Neuronal stem cell (in vitro differentiated cells): Measurements from ENCODE around the gene C12orf42.
A peak's percentile ranks its signal among the peaks of the same experiment; 100 is the strongest.

Experiments used
- DNase-seq: peaks from one replicate; pipeline ENCODE4 v3.0.0-alpha.2; 2013; ENCODE audit warnings: low spot score
- H2AFZ ChIP-seq: one replicate; pipeline ENCODE4 v1.6.1; 2013; ENCODE audit warnings: mild to moderate bottlenecking, low read length, inconsistent platforms
- H2AK5ac ChIP-seq: 2 replicates; pipeline ENCODE4 v1.6.1; 2013; ENCODE audit warnings: low read depth, mild to moderate bottlenecking, inconsistent platforms, low read length, moderate library complexity, mixed read lengths
- H2BK120ac ChIP-seq: 2 replicates; pipeline ENCODE4 v1.6.1; 2013; ENCODE audit warnings: low read depth, mild to moderate bottlenecking, inconsistent platforms, low read length, moderate library complexity, mixed read lengths
- H2BK12ac ChIP-seq: one replicate; pipeline ENCODE4 v1.6.1; 2013; ENCODE audit warnings: low read length, inconsistent platforms
- H2BK15ac ChIP-seq: 2 replicates; pipeline ENCODE4 v1.6.1; 2013; ENCODE audit warnings: mild to moderate bottlenecking, low read length, inconsistent platforms, mixed read lengths
- H2BK5ac ChIP-seq: one replicate; pipeline ENCODE4 v1.6.1; 2013; ENCODE audit warnings: inconsistent platforms, mild to moderate bottlenecking, low read length, moderate library complexity
- H3K14ac ChIP-seq: one replicate; pipeline ENCODE4 v1.6.1; 2013; ENCODE audit warnings: low read length, inconsistent platforms
- H3K18ac ChIP-seq: 2 replicates; pipeline ENCODE4 v1.6.1; 2013; ENCODE audit warnings: low read length, inconsistent platforms
- H3K23ac ChIP-seq: 2 replicates; pipeline ENCODE4 v1.6.1; 2013; ENCODE audit warnings: low read depth, mild to moderate bottlenecking, mixed read lengths, low read length, inconsistent platforms; ENCODE audit not compliant: poor library complexity
- H3K27ac ChIP-seq: replicated peaks from 3 replicates; pipeline ENCODE4 v1.5.1; 2013; ENCODE audit warnings: low read length, inconsistent platforms
- H3K27me3 ChIP-seq, 3 experiments: 2 replicates each; pipeline ENCODE4 v1.6.1; 2013; ENCODE audit warnings: low read length in 3 of 3, mild to moderate bottlenecking in 2 of 3, inconsistent platforms in 1 of 3, low read depth in 1 of 3, mixed read lengths in 1 of 3, moderate library complexity in 1 of 3; ENCODE audit not compliant: control insufficient read depth in 3 of 3, insufficient read depth in 3 of 3
- H3K36me3 ChIP-seq, 2 donors: replicated peaks in 1 of 2; 2 replicates each; pipeline ENCODE4 v1.6.1; 2013; ENCODE audit warnings: low read length in 2 of 2; ENCODE audit not compliant: control insufficient read depth in 2 of 2, insufficient read depth in 2 of 2
- H3K4ac ChIP-seq: 2 replicates; pipeline ENCODE4 v1.6.1; 2013; ENCODE audit warnings: inconsistent platforms, mild to moderate bottlenecking, low read length, moderate library complexity
- H3K4me1 ChIP-seq, 2 donors: 1 replicate in 1 of 2; 2 replicates in 1 of 2; pipeline ENCODE4 v1.6.1; 2013; ENCODE audit warnings: low read length in 2 of 2, low read depth in 1 of 2; ENCODE audit not compliant: control insufficient read depth in 2 of 2, insufficient read depth in 1 of 2
- H3K4me2 ChIP-seq: one replicate; pipeline ENCODE4 v1.6.1; 2013; ENCODE audit warnings: mild to moderate bottlenecking, low read length, inconsistent platforms; ENCODE audit not compliant: insufficient read depth, poor library complexity, severe bottlenecking
- H3K4me3 ChIP-seq, 2 donors: 2 replicates each; pipeline ENCODE4 v1.5.1; 2013; ENCODE audit warnings: low read length in 2 of 2, mild to moderate bottlenecking in 2 of 2, inconsistent platforms in 1 of 2, moderate library complexity in 1 of 2
- H3K79me1 ChIP-seq: one replicate; pipeline ENCODE4 v1.6.1; 2013; ENCODE audit warnings: low read depth, mild to moderate bottlenecking, inconsistent platforms, low read length, moderate library complexity
- H3K9ac ChIP-seq: one replicate; pipeline ENCODE4 v1.6.1; 2013; ENCODE audit warnings: mild to moderate bottlenecking, low read depth, low read length, inconsistent platforms; ENCODE audit not compliant: poor library complexity
- H3K9me3 ChIP-seq, 2 donors: replicated peaks in 1 of 2; 2 replicates each; pipeline versions ENCODE3 to v1.6.1; 2013; ENCODE audit warnings: low read length in 2 of 2, mild to moderate bottlenecking in 2 of 2, inconsistent platforms in 1 of 2, low read depth in 1 of 2, mixed read lengths in 1 of 2, moderate library complexity in 1 of 2; ENCODE audit not compliant: control insufficient read depth in 2 of 2, insufficient read depth in 1 of 2
- H4K8ac ChIP-seq: one replicate; pipeline ENCODE4 v1.6.1; 2013; ENCODE audit warnings: low read depth, mild to moderate bottlenecking, inconsistent platforms, low read length, moderate library complexity
- H4K91ac ChIP-seq: one replicate; pipeline ENCODE4 v1.6.1; 2013; ENCODE audit warnings: low read length, low read depth, mild to moderate bottlenecking, inconsistent platforms; ENCODE audit not compliant: poor library complexity
- WGBS, 2 donors: extraction: QIAGEN DNeasy Blood & Tissue Kit; methylation state at CpG; one replicate each; pipeline ENCODE4 v1.1.7; 2013; ENCODE audit warnings: missing lambda C conversion rate in 2 of 2, mixed read lengths in 1 of 2; ENCODE audit not compliant: insufficient read length in 2 of 2, insufficient replicate concordance in 1 of 2; ENCODE audit errors: extremely low coverage in 2 of 2; 5-methylcytosine and 5-hydroxymethylcytosine counted together

C12orf42 gene

DNA sequence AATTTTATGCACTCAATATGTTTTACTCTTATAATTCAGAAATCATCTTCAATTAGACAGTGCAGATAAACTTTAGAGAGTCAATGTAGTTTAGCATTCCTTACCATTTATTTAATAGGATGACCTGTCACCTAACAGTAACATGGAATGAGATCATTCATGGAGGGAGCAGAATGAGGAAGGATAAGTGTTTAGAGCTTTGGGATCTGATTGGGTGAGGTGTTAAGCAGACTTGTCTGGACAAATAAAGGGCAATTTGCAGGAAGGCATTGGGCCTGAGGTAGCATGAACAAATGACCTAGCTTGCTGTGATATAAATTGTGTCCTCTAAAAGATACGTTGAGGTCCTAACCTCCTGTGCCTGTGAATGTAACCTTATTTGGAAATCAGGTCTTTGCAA is 187.4 kb downstream of the C12orf42 start:
- H2BK15ac ChIP-seq: no peak overlapping the region
- no CpG with 5 or more reads among the region's 1 CpG for whole genome bisulfite sequencing, 2 donors

DNA sequence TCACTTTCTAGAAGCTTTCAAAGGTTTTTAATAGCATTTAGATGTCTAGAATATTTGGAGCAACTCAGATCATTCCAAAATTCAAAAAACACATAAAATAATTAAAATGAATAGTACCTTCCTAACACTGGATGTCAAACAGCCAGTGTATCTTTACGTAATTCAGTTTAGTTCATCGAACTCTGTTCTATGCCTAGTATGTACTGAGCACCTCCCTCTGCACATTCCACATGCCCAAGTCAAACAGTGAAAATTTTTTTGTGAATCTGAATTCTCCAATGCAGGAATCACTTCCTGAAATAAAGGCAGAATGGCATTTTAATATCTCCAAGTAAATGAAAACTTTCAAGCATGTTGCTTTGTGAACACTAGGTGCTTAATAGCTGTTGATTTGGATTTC is 192.3 kb downstream of the C12orf42 start:
- Histone ChIP-seq H3K18ac (no peak overlapping the region), H2BK12ac (no peak overlapping the region), H3K9me3 (no peaks in the 10 kb centered on the region), H3K4me1 (peaks cover 2% of the 10 kb centered on the region in 2 donors), H3K4ac (no peak overlapping the region), H3K9ac (no peak overlapping the region), H3K14ac (no peak overlapping the region), H3K4me3 (no peak overlapping the region), H2AFZ (no peak overlapping the region), H3K27ac (no peak overlapping the region), H3K23ac (no peak overlapping the region), H4K91ac (no peak overlapping the region), H3K4me2 (no peak overlapping the region), H3K27me3 (peaks cover 0 to 14% (median 0%) of the 10 kb centered on the region in 3 experiments), H4K8ac (no peak overlapping the region), H2BK5ac (no peak overlapping the region), H2AK5ac (no peak overlapping the region), H2BK120ac (no peak overlapping the region), H3K36me3 (no peaks in the 10 kb centered on the region), H3K79me1 (no peaks in the 10 kb centered on the region), H2BK15ac (no peak overlapping the region)
- no CpG with 5 or more reads among the region's 2 CpGs for WGBS, 2 donors
- DNase-seq: no peak

More for the DNA sequence above, 187.4 kb downstream of the C12orf42 start:
- Histone ChIP-seq H2BK5ac (no peak overlapping the region), H3K4me1 (no peaks in the 10 kb centered on the region), H2AFZ (no peak overlapping the region), H3K27ac (no peak overlapping the region), H3K9ac (no peak overlapping the region), H2BK120ac (no peak overlapping the region), H2AK5ac (no peak overlapping the region), H3K9me3 (no peaks in the 10 kb centered on the region), H3K79me1 (no peaks in the 10 kb centered on the region), H4K91ac (no peak overlapping the region), H3K4ac (no peak overlapping the region), H3K14ac (no peak overlapping the region), H3K23ac (no peak overlapping the region), H3K36me3 (no peaks in the 10 kb centered on the region), H2BK12ac (no peak overlapping the region), H4K8ac (no peak overlapping the region), H3K4me2 (no peak overlapping the region), H3K4me3 (no peak overlapping the region), H3K27me3 (peaks cover 0 to 5% (median 0%) of the 10 kb centered on the region in 3 experiments), H3K18ac (no peak overlapping the region)
- no peak for DNase-seq

DNA sequence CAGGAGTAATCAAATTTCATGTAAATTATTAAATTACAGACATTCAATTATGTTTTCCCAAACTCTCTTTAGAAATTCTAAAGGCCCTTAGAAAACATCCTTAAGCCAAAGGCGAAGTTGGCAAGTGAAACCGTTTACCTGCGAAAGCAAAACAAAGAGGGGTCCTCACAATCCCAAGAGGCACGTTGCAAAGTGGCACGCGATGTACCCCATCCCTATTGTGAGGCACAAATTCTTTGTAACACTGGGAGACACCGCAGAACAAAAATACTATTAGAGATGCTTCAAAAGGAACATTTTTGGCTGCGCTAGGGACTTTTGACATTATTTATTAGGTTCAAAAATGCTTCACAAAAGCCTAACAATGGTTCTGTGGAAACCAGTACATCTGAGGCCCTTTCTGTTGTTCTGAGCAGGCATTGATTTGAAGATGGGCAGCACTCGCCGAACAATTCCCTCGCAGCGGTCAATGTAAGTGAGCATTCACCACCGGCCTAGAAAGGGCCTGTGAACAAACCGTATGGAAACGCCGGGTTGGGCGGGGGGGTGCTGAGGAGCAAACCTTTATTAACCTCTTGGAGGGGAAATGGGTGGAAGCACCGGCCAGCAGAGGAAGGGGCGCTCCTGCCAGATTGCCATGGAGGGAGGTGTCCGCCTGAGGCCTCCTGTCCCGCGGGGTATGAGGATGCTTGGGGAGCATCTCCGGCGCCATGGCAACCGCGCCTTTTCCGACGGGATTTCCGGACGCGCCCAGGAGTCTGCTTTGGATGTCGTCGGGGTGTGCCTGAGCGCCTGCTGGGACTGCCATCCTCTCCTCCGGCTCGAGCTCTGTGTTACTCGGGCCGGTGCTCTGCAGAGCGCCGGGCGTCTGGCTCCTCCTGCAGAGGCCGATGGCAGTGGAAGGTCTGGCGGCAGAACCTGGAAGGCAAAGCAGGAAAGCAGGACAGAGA is 193.9 kb downstream of the C12orf42 start:
- WGBS, 2 donors: no CpG with 5 or more reads among the region's 43 CpGs

DNA sequence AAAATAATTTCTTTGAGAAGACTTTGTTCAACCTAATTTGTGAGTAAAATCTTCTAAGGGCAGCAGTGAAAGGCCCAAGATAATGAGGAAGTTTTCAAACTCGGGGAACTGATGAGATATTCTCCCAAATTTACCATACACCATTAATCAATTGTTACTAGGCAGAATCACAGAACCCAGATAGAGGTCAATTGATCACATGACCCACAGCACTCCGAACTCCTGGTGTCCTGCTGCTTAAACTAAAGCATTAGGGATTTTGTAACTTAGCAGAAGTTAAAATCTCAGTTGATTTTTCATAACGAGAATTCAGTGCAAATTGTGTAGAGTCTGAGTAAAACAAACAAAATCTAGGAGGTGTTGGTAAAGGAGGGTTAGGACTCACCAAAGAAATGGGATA is 207.8 kb downstream of the C12orf42 start:
- H3K9ac ChIP-seq: no peak overlapping the region
- H3K23ac ChIP-seq: no peak overlapping the region
- H3K9me3 ChIP-seq: peaks cover 0 to 2% of the 10 kb centered on the region in 2 donors
- H3K4ac ChIP-seq: no peak overlapping the region
- no peaks in the 10 kb centered on the region for H3K36me3 ChIP-seq
- H3K27me3 ChIP-seq: no peaks in the 10 kb centered on the region
- no peak overlapping the region for H3K18ac ChIP-seq
- no peak for DNase-seq
- no peak overlapping the region for H2BK120ac ChIP-seq
- H2BK15ac ChIP-seq: no peak overlapping the region
- no peak overlapping the region for H4K8ac ChIP-seq
- no peak overlapping the region for H2BK12ac ChIP-seq
- H3K4me2 ChIP-seq: no peak overlapping the region
- H3K79me1 ChIP-seq: no peaks in the 10 kb centered on the region
- H3K27ac ChIP-seq: no peak overlapping the region
- no peak overlapping the region for H3K14ac ChIP-seq
- no CpG with 5 or more reads among the region's 3 CpGs for WGBS, 2 donors
- H3K4me1 ChIP-seq: no peaks in the 10 kb centered on the region
- no peak overlapping the region for H3K4me3 ChIP-seq
- no peak overlapping the region for H2AFZ ChIP-seq
- no peak overlapping the region for H4K91ac ChIP-seq
- no peak overlapping the region for H2BK5ac ChIP-seq
- no peak overlapping the region for H2AK5ac ChIP-seq

More for the DNA sequence above, 193.9 kb downstream of the C12orf42 start:
- Histone ChIP-seq H3K4me2 (peak overlapping the region; percentile 73), H3K79me1 (no peaks in the 10 kb centered on the region), H2BK5ac (no peak overlapping the region), H2AFZ (peak overlapping the region; percentile 61), H2BK120ac (no peak overlapping the region), H2AK5ac (no peak overlapping the region), H3K4ac (no peak overlapping the region), H2BK15ac (no peak overlapping the region), H3K18ac (peak overlapping the region; percentile 85), H2BK12ac (no peak overlapping the region), H3K23ac (no peak overlapping the region), H3K4me3 (peak overlapping the region in 1 of 2 donors; percentile 49), H4K8ac (no peak overlapping the region), H3K9ac (no peak overlapping the region), H3K9me3 (no peaks in the 10 kb centered on the region), H3K27me3 (peaks cover 0 to 14% (median 0%) of the 10 kb centered on the region in 3 experiments), H3K27ac (no peak overlapping the region), H4K91ac (no peak overlapping the region), H3K36me3 (no peaks in the 10 kb centered on the region), H3K14ac (no peak overlapping the region), H3K4me1 (peaks cover 2% of the 10 kb centered on the region in 2 donors)
- peak; percentile 47 for DNase-seq
